Calu3 (cell line): ENCODE results near the gene SLC17A6. TPM values are rescaled to one million over a fixed set of nuclear protein-coding genes. Genes with fewer than 3 reads are reported as not detected.

ENCODE experiments used
- BruUV-seq: library from RNA; stranded (reverse); fragments of 400-500 nt; replicated peaks from 2 replicates; lab custom pipeline; 2021; lab: Mats Ljungman, UMichigan
- CTCF ChIA-PET: fragments of 300-600 bp; sonication (Branson Sonifier 250); formaldehyde crosslinking; loops from one replicate; lab custom pipeline; 2022; ENCODE audit warnings: antibody characterized with exemption; lab: Charles Lee
- DNase-seq: peaks from one replicate; pipeline ENCODE4 v3.0.0; 2022
- H3K27ac Mint-ChIP-seq: one replicate; pipeline ENCODE4 v1.8.0; 2022; ENCODE audit warnings: mixed read lengths; ENCODE audit not compliant: unreplicated experiment
- H3K27me3 Mint-ChIP-seq: one replicate; pipeline ENCODE4 v1.8.0; 2022; ENCODE audit warnings: mixed read lengths; ENCODE audit not compliant: unreplicated experiment
- H3K36me3 Mint-ChIP-seq: one replicate; pipeline ENCODE4 v1.8.0; 2022; ENCODE audit warnings: mild to moderate bottlenecking, moderate library complexity, mixed read lengths; ENCODE audit not compliant: insufficient read depth, unreplicated experiment
- H3K4me1 Mint-ChIP-seq: one replicate; pipeline ENCODE4 v1.8.0; 2022; ENCODE audit warnings: mild to moderate bottlenecking, low read depth, mixed read lengths; ENCODE audit not compliant: unreplicated experiment
- H3K4me3 Mint-ChIP-seq: one replicate; pipeline ENCODE4 v1.8.0; 2022; ENCODE audit warnings: mild to moderate bottlenecking, low read depth, moderate library complexity, mixed read lengths; ENCODE audit not compliant: unreplicated experiment
- H3K9me3 Mint-ChIP-seq: one replicate; pipeline ENCODE4 v1.8.0; 2022; ENCODE audit warnings: low read depth, mixed read lengths; ENCODE audit not compliant: unreplicated experiment
- CTCF ChIP-seq: fragments of 200-600 bp; IDR thresholded peaks from one replicate; pipeline ENCODE4 v1.8.0; 2022; ENCODE audit warnings: antibody characterized with exemption; ENCODE audit not compliant: unreplicated experiment
- intact Hi-C: fragments of 100-400 bp; cut with micrococcal nuclease; formaldehyde crosslinking; loops from one replicate; pipeline ENCODE4 v1.10.0; 2022; ENCODE audit not compliant: unreplicated experiment
- total RNA-seq: library from RNA; stranded (reverse); gene quantifications from 2 replicates; pipeline ENCODE4 v1.2.3, GENCODE V29; 2022

Gene SLC17A6
- total RNA-seq, 1 experiment from 2014 or later: not detected

- no peak for DNase-seq
- H3K4me3 Mint-ChIP-seq: no peak overlapping the region
- TF ChIP-seq CTCF: no peak
- no peaks in the 10 kb centered on the region for H3K4me1 Mint-ChIP-seq
- H3K36me3 Mint-ChIP-seq: no peaks in the 10 kb centered on the region
- no peaks in the 10 kb centered on the region for H3K9me3 Mint-ChIP-seq
- CTCF ChIA-PET: interaction anchor here (0.9 kb wide), 1 partner anchor 17 kb away, joined by 3 read pairs; no protein-coding TSS in a partner anchor
- peaks cover 43% of the 10 kb centered on the region for H3K27me3 Mint-ChIP-seq
- BruUV-seq: no TSS peak
- intact Hi-C loops: no loop called here
- no peak overlapping the region for H3K27ac Mint-ChIP-seq
Observed at GRCh38 chr11:22389526-22390282, 51.5 kb downstream of the SLC17A6 start.

- CTCF ChIA-PET: interaction anchor here (0.9 kb wide), 1 partner anchor 18 kb away, joined by 3 read pairs; no protein-coding TSS in a partner anchor
- H3K27ac Mint-ChIP-seq: no peak overlapping the region
- intact Hi-C loops: no loop called here
- H3K36me3 Mint-ChIP-seq: no peaks in the 10 kb centered on the region
- no TSS peak for BruUV-seq
- H3K4me3 Mint-ChIP-seq: no peak overlapping the region
- no peaks in the 10 kb centered on the region for H3K9me3 Mint-ChIP-seq
- DNase-seq: no peak
- TF ChIP-seq CTCF: no peak
- no peaks in the 10 kb centered on the region for H3K4me1 Mint-ChIP-seq
- peaks cover 43% of the 10 kb centered on the region for H3K27me3 Mint-ChIP-seq
Observed at GRCh38 chr11:22390283-22390655, 52.1 kb downstream of the SLC17A6 start.

- Mint-ChIP-seq H3K4me3 (no peak overlapping the region), H3K9me3 (no peaks in the 10 kb centered on the region), H3K27ac (no peak overlapping the region), H3K27me3 (peaks cover 23% of the 10 kb centered on the region), H3K4me1 (no peaks in the 10 kb centered on the region), H3K36me3 (no peaks in the 10 kb centered on the region)
- intact Hi-C loops: no loop called here
- CTCF ChIA-PET: no interaction called here
- BruUV-seq: no TSS peak
- TF ChIP-seq CTCF: no peak
- DNase-seq: no peak
Observed at GRCh38 chr11:22392561-22392960, 54.4 kb downstream of the SLC17A6 start.

GRCh38 chr11:22405377-22405776 is 67.2 kb downstream of the SLC17A6 start:
- H3K4me3 Mint-ChIP-seq: no peak overlapping the region

More at GRCh38 chr11:22405377-22405776, 67.2 kb downstream of the SLC17A6 start:
- intact Hi-C loops: no loop called here
- no peak for TF ChIP-seq CTCF
- CTCF ChIA-PET: no interaction called here
- Mint-ChIP-seq H3K27me3 (no peaks in the 10 kb centered on the region), H3K27ac (no peak overlapping the region), H3K4me1 (no peaks in the 10 kb centered on the region), H3K9me3 (no peaks in the 10 kb centered on the region), H3K36me3 (no peaks in the 10 kb centered on the region)
- no peak for DNase-seq
- no TSS peak for BruUV-seq
